HUES64 (cell line): Measurements from ENCODE around the gene TPK1.
A peak's percentile ranks its signal among the peaks of the same experiment; 100 is the strongest.

Source experiments
- H3K27ac ChIP-seq: 2 replicates; pipeline ENCODE4 v1.7.0; 2013; ENCODE audit warnings: low read depth, low read length, inconsistent platforms
- H3K27me3 ChIP-seq: 2 replicates; pipeline ENCODE4 v1.6.1; 2013; ENCODE audit warnings: mild to moderate bottlenecking, low read length; ENCODE audit not compliant: insufficient read depth
- H3K36me3 ChIP-seq: 2 replicates; pipeline ENCODE4 v1.6.1; 2013; ENCODE audit warnings: mild to moderate bottlenecking, low read length; ENCODE audit not compliant: insufficient read depth
- H3K4me1 ChIP-seq: 2 replicates; pipeline ENCODE4 v1.6.1; 2013; ENCODE audit warnings: mild to moderate bottlenecking, low read length, moderate library complexity; ENCODE audit not compliant: insufficient read depth
- H3K4me3 ChIP-seq: 2 replicates; pipeline ENCODE4 v1.5.1; 2013; ENCODE audit warnings: mild to moderate bottlenecking, low read length, moderate library complexity
- H3K9ac ChIP-seq: 2 replicates; pipeline ENCODE4 v1.6.1; 2013; ENCODE audit warnings: mild to moderate bottlenecking, low read depth, low read length
- H3K9me3 ChIP-seq: 2 replicates; pipeline ENCODE4 v1.6.1; 2013; ENCODE audit warnings: low read depth, low read length; ENCODE audit not compliant: insufficient read depth
- WGBS: fragments of 150-250, 120-280 bp; methylation state at CpG from one replicate; pipeline ENCODE4 v1.1.7; 2013; ENCODE audit warnings: missing lambda C conversion rate; 5-methylcytosine and 5-hydroxymethylcytosine counted together

The TPK1 gene

DNA sequence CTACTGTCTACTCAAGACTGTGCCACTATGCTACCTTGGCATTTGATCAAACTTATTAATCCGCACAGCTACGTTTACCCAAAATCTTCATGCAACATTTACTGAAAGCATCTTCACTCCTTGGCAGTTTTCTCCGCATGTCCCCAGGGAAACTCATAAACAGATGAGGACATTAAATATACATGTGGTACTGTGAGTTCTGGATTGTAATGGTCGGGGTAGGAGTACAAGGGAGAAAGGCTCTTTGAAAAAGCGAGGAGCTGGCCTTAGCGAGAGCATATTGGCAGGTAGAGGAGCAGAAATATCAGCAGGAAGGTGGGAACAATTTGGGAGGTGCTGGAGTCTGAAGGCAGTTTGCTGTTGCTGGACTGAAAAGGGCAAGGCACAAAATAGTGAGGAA, 325.2 kb downstream of the TPK1 start:
- no peak overlapping the region for H3K9ac ChIP-seq
- no peaks in the 10 kb centered on the region for H3K9me3 ChIP-seq
- 93% methylated on average over 6 of the region's 6 CpGs for WGBS
- no peaks in the 10 kb centered on the region for H3K36me3 ChIP-seq
- no peak overlapping the region for H3K27ac ChIP-seq
- H3K4me1 ChIP-seq = no peaks in the 10 kb centered on the region
- H3K4me3 ChIP-seq = no peak overlapping the region
- H3K27me3 ChIP-seq = no peaks in the 10 kb centered on the region

GRCh38 chr7:144508702-144509101, 327.2 kb downstream of the TPK1 start:
- Histone ChIP-seq H3K36me3 (no peaks in the 10 kb centered on the region), H3K4me3 (no peak overlapping the region), H3K4me1 (no peaks in the 10 kb centered on the region), H3K27me3 (no peaks in the 10 kb centered on the region), H3K9ac (no peak overlapping the region), H3K27ac (no peak overlapping the region), H3K9me3 (no peaks in the 10 kb centered on the region)
- WGBS = 84% methylated on average over 4 of the region's 4 CpGs

- WGBS = 90% methylated on average over 6 of the region's 6 CpGs
- Histone ChIP-seq H3K9me3 (no peaks in the 10 kb centered on the region), H3K4me1 (no peaks in the 10 kb centered on the region), H3K36me3 (no peaks in the 10 kb centered on the region), H3K27me3 (no peaks in the 10 kb centered on the region), H3K27ac (no peak overlapping the region), H3K9ac (no peak overlapping the region), H3K4me3 (no peak overlapping the region)
These were observed 332.6 kb downstream of the TPK1 start for GRCh38 chr7:144503215-144503614.

- Histone ChIP-seq H3K36me3 (no peaks in the 10 kb centered on the region), H3K9me3 (no peaks in the 10 kb centered on the region), H3K4me3 (no peak overlapping the region), H3K4me1 (no peaks in the 10 kb centered on the region), H3K27me3 (no peaks in the 10 kb centered on the region), H3K9ac (no peak overlapping the region), H3K27ac (no peak overlapping the region)
- WGBS = 76% methylated on average over 5 of the region's 5 CpGs
These were observed 335.6 kb downstream of the TPK1 start for GRCh38 chr7:144500225-144500624.

GRCh38 chr7:144497282-144497681, 338.6 kb downstream of the TPK1 start:
- H3K36me3 ChIP-seq = no peaks in the 10 kb centered on the region
- no peaks in the 10 kb centered on the region for H3K4me1 ChIP-seq
- no peak overlapping the region for H3K4me3 ChIP-seq
- H3K27me3 ChIP-seq = no peaks in the 10 kb centered on the region
- no peak overlapping the region for H3K27ac ChIP-seq
- 95% methylated on average over 1 of the region's 1 CpG for WGBS
- no peak overlapping the region for H3K9ac ChIP-seq
- H3K9me3 ChIP-seq = 0 out of 2 replicates have a peak, but pooled peaks cover 4% of the 10 kb centered on the region

DNA sequence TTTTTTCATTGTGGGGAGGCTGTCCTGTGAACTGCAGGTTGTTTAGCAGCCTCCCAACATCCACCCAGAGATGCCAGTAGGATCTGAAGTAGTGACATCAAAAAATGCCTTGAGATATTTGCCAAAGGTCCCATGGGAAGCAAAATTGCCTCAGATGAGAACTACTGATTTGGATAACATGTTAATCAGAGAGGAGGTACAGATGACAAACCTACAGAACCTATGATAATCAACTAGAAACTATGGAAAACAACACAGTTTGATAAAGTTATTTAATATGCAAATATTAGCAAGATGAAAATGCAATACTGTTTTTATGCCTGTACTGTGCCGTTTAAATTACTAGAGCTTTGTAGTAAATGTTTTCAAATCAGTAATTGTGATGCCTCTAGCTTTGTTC, 341.5 kb downstream of the TPK1 start:
- Histone ChIP-seq H3K9me3 (0 out of 2 replicates have a peak, but pooled peaks cover 4% of the 10 kb centered on the region), H3K4me1 (peaks cover 5% of the 10 kb centered on the region; the same call in 1 of the 2 replicates), H3K36me3 (no peaks in the 10 kb centered on the region), H3K27ac (no peak overlapping the region), H3K4me3 (no peak overlapping the region), H3K9ac (no peak overlapping the region), H3K27me3 (no peaks in the 10 kb centered on the region)
- 90% methylated on average over 1 of the region's 1 CpG for WGBS

GRCh38 chr7:144489504-144489903, 346.3 kb downstream of the TPK1 start:
- peaks cover 22% of the 10 kb centered on the region for H3K4me1 ChIP-seq
- H3K36me3 ChIP-seq = no peaks in the 10 kb centered on the region
- no peak overlapping the region for H3K9ac ChIP-seq
- H3K4me3 ChIP-seq = no peak overlapping the region
- 94% methylated on average over 4 of the region's 4 CpGs for WGBS
- H3K27me3 ChIP-seq = no peaks in the 10 kb centered on the region
- H3K9me3 ChIP-seq = 0 out of 2 replicates have a peak, but pooled peaks cover 3% of the 10 kb centered on the region
- H3K27ac ChIP-seq = no peak overlapping the region

DNA sequence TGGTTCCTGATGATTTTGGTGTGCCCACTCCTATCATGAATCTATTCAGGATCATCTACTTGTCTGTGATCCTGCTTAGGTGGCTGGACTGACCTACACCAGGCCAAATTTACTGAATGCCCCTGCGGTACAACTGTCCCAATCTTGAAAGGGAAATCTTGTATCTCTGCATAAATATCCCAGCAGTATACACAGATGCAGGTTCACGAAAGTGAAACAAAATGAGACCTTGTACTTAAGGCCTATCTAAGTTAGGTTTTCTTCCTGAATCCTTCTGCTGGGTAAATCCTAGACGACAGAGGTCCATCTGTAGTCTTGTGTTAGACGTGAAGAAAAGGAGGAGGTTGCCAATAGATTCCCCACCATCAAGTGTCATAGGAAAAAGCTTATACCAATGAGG, 346.9 kb downstream of the TPK1 start:
- H3K4me3 ChIP-seq = no peak overlapping the region
- H3K4me1 ChIP-seq = peaks cover 22% of the 10 kb centered on the region
- H3K27me3 ChIP-seq = no peaks in the 10 kb centered on the region
- no peak overlapping the region for H3K27ac ChIP-seq
- H3K36me3 ChIP-seq = no peaks in the 10 kb centered on the region
- over 99% methylated on average over 4 of the region's 4 CpGs for WGBS
- 0 out of 2 replicates have a peak, but pooled peaks cover 3% of the 10 kb centered on the region for H3K9me3 ChIP-seq
- H3K9ac ChIP-seq = no peak overlapping the region

DNA sequence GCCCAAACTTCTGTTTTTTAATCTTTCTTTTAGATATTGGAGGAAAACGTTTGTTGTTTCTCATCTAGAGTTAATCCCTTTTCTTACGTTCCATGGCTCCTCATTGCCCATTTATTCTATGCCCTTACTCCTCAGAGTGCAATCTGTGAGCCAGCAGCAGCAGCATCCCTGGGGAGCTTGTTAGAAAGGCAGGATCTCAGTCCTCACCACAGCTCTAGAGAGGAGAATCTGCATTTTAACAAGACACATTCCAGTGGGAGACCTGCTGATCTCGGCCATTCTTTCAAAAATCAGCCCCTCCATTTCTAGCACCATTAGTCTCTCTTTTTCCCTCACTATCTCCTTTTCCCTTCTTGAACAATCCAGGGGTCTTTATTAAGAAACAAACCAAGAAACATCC, 348.0 kb downstream of the TPK1 start:
- Histone ChIP-seq H3K36me3 (no peaks in the 10 kb centered on the region), H3K9me3 (0 out of 2 replicates have a peak, but pooled peaks cover 3% of the 10 kb centered on the region), H3K27ac (peak overlapping the region; percentile 93), H3K9ac (peak overlapping the region; percentile 35), H3K4me3 (no peak overlapping the region), H3K4me1 (peaks cover 22% of the 10 kb centered on the region), H3K27me3 (no peaks in the 10 kb centered on the region)
- 7% methylated on average over 3 of the region's 3 CpGs for WGBS

DNA sequence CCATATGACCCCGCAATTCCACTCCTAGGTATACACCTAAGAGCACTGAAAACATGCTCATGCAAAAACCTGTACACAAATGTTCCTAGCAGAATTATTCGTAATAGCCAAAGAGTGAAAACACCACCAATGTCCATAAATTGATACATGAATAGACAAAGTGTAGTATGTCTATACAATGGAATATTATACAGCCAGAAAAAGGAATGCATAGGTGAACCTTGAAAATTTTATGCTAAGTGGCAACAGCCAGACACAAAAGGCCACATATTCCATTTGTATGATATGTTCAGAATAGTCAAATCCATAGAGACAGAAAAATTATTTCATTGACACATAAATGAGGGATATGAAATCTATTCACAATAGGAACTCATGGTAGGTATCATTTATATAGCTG, 351.4 kb downstream of the TPK1 start:
- peaks cover 17% of the 10 kb centered on the region for H3K4me1 ChIP-seq
- WGBS = 94% methylated on average over 2 of the region's 2 CpGs
- H3K36me3 ChIP-seq = no peaks in the 10 kb centered on the region
- no peak overlapping the region for H3K9ac ChIP-seq
- H3K27ac ChIP-seq = no peak overlapping the region
- H3K27me3 ChIP-seq = no peaks in the 10 kb centered on the region
- 0 out of 2 replicates have a peak, but pooled peaks cover 3% of the 10 kb centered on the region for H3K9me3 ChIP-seq
- H3K4me3 ChIP-seq = no peak overlapping the region

DNA sequence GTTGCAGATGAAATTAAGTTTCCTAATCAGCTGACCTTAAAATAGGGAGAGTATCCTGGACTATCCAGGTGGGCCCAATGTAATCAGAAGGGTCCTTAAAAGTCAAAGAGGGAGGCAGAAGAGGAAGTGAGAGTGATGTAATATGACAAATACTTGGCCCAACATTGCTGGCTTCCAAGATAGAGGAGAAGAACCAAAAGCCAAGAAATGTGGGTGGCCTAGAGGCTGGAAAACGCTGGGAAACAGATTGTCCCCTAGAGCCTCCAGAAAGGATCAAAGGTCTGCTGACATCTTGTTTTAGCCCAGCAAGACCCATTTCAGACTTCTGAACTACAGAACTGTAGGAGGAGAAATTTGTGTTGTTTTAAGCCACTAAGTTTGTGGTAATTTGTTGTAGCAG, 352.7 kb downstream of the TPK1 start:
- H3K4me3 ChIP-seq = no peak overlapping the region
- no peaks in the 10 kb centered on the region for H3K27me3 ChIP-seq
- H3K27ac ChIP-seq = no peak overlapping the region
- 0 out of 2 replicates have a peak, but pooled peaks cover 3% of the 10 kb centered on the region for H3K9me3 ChIP-seq
- peaks cover 16% of the 10 kb centered on the region for H3K4me1 ChIP-seq
- no peaks in the 10 kb centered on the region for H3K36me3 ChIP-seq
- no peak overlapping the region for H3K9ac ChIP-seq
- 73% methylated on average over 1 of the region's 1 CpG for WGBS

- Histone ChIP-seq H3K27ac (no peak overlapping the region), H3K9ac (no peak overlapping the region), H3K9me3 (0 out of 2 replicates have a peak, but pooled peaks cover 3% of the 10 kb centered on the region), H3K4me3 (no peak overlapping the region), H3K4me1 (peaks cover 10% of the 10 kb centered on the region), H3K27me3 (no peaks in the 10 kb centered on the region), H3K36me3 (no peaks in the 10 kb centered on the region)
- WGBS = 96% methylated on average over 3 of the region's 3 CpGs
These were observed 354.0 kb downstream of the TPK1 start for GRCh38 chr7:144481833-144482232.
